ENCODE measurements around the gene ACKR2. TPM values are rescaled to one million over a fixed set of nuclear protein-coding genes. Genes with fewer than 3 reads are reported as not detected.
"Not testable (repeated sequence)": the region's sequence is repeated elsewhere in the genome, so short reads cannot be mapped to it uniquely, and the experiment has no call there.

Gene ACKR2
- polyA plus RNA-seq, 4 donors: 1.8 to 3.2 (median 3.1) TPM

DNA sequence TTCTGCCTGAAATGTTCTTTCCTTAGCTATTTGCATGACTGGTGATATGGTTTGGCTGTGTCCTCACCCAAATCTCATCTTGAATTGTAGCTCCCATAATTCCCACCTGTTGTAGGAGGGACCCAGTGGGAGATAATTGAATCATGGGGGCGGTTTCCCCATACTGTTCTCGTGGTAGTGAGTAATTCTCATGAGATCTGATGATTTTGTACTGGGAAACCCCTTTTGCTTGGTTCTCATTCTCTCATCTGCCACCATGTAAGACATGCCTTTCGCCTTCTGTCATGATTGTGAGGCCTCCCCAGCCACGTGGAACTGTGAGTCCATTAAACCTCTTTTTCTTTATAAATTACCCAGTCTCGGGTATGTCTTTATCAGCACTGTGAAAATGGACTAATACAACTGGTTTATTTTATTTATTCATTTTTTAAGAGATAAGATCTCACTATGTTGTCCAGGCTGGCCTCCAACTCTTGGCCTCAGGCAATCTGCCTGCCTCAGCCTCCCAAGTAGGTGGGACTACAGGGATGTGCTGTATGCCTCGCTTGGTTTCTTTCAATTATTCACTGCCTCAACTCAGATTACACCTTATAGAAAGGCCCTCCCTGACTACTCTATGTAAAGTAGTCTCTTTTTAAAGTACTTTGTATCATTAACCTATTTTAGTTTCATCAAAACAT lies 74.1 kb downstream of the ACKR2 start:
- not testable (repeated sequence) for DNase-seq (ENCODE audit: low read depth in 4 of 4, low spot score in 2 of 4)

GRCh38 chr3:42884324-42884723 lies 75.1 kb downstream of the ACKR2 start:
- DNase-seq (ENCODE audit: low read depth in 4 of 4, low spot score in 2 of 4): no peak

DNA sequence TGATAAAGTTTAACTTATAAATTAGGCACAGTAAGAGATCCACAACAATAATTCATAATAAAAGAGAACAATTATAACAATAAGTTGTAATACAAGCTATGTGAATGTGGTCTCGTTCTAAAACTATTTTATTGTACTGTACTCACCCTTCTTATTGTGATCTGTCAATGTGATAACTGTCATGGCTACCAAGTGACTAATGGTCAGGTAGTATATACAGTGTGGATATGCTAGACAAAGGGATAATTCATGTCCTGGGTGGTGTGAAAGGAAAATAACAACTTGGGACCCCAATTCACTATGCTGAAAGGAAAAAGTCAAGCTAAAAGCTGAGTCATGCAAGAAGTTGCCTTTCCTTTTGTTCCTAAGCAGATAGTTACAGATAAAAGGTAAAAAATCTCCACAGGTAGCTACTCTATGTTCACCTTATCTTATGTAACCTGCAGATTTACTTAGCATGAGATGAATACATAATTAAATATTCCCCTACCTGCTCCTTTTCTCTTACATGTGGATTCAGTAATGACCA lies 77.1 kb downstream of the ACKR2 start:
- no peak for DNase-seq (ENCODE audit: low read depth in 4 of 4, low spot score in 2 of 4)

GRCh38 chr3:42887084-42887483 lies 77.8 kb downstream of the ACKR2 start:
- no peak for DNase-seq (ENCODE audit: low read depth in 4 of 4, low spot score in 2 of 4)

DNA sequence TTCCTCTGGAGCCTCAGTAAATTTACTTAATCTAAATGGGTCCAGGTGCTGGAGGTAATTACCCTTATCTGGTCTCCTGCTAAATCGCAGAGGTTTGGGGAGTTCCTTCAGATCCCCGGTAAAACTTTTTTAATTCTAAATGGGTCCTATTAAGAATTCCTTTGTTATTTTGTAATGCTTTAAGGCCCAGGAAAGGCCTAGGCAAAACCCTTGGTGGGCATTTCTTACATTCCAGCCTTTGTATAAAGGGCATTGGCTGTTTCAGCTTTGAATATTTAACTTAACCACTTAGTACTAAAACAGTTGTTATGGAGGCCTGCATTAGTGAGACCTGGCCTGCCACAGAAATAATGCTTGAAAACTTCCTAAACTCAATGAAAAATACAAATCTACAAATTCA lies 81.8 kb downstream of the ACKR2 start:
- DNase-seq (ENCODE audit: low read depth in 4 of 4, low spot score in 2 of 4): no peak

GRCh38 chr3:42892169-42892568 lies 82.9 kb downstream of the ACKR2 start:
- DNase-seq (ENCODE audit: low read depth in 4 of 4, low spot score in 2 of 4): no peak

DNA sequence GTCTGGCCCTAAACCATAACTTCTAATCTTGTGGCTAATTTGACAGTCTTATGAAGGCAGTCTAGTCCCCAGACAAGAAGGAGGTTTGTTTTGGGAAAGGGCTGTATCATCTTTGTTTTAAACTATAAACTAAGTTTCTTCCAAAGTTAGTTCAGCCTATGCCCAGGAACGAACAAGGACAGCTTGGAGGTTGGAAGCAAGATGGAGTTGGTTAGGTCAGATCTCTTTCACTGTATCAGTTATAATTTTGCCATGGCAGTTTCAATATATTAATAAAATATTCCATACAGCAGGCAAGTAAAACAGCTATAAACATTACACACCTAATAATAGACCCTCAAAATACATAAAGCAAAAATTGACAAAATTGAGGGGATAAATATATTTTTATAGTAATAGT lies 83.6 kb downstream of the ACKR2 start:
- DNase-seq (ENCODE audit: low read depth in 4 of 4, low spot score in 2 of 4): no peak

- DNase-seq (ENCODE audit: low read depth in 4 of 4, low spot score in 2 of 4): no peak
Observed at GRCh38 chr3:42894698-42895579, 85.7 kb downstream of the ACKR2 start.

- DNase-seq (ENCODE audit: low read depth in 4 of 4, low spot score in 2 of 4): no peak
Observed at GRCh38 chr3:42895580-42895868, 86.3 kb downstream of the ACKR2 start.

- no peak for DNase-seq (ENCODE audit: low read depth in 4 of 4, low spot score in 2 of 4)
Observed at GRCh38 chr3:42898896-42899675, 89.8 kb downstream of the ACKR2 start.

DNA sequence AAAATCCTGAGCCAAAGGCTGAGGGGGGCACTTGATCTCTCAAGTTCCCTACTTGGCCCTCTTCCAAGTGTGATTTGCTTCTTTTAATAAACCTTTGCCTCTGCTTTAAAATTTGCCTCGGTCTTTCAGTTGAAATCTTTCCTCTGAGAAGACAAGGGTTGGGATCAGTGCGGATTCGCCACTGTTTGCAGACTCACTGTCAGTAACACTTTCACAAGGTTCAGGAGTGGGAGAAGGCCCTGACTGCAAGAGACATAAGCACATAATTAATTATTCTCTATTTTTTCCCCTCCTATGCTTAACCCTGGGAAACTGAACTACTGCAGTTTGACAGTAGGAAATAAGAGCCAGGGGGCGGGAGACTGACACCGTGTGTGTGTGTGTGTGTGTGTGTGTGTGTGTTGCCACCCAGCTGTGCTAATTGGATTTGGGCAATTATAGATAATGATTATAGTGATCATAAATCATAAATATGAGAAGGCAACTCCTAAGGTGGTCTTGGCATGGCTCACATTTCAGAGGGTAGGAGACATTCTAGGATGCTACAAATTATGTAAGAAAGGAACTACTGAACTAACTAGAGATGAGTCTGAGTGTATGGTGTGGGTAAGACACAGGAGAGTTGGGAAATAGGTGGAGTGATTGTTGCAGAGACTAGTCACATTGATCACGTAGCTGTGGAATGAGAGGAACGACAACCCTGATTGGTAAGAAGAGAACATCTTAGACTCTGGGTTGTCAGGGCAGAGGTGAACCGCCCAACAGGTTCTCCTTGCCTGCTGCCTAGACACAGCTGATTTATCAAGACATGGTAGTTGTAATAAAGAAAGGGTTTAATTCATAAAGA lies 91.2 kb downstream of the ACKR2 start:
- DNase-seq (ENCODE audit: low read depth in 4 of 4, low spot score in 2 of 4): no peak

DNA sequence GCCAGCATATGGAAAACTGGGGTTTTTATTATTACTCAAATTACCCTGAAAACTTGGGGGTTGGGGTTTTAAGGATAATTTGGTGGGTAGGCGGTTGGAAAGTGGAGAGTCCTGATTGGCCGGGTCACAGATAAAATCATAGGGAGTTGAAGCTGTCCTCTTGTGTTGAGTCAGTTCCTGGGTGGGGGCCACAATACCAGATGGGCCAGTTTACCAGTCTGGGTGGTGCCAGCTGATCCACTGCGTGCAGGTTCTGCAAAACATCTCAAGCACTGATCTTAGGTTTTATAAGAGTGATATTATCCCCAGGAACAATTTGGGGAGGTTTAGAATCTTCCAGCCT lies 91.8 kb downstream of the ACKR2 start:
- no peak for DNase-seq (ENCODE audit: low read depth in 4 of 4, low spot score in 2 of 4)

- no peak for DNase-seq (ENCODE audit: low read depth in 4 of 4, low spot score in 2 of 4)
Observed at GRCh38 chr3:42902257-42902656, 93.0 kb downstream of the ACKR2 start.

- no peak for DNase-seq (ENCODE audit: low read depth in 4 of 4, low spot score in 2 of 4)
Observed at GRCh38 chr3:42904076-42904475, 94.8 kb downstream of the ACKR2 start.

DNA sequence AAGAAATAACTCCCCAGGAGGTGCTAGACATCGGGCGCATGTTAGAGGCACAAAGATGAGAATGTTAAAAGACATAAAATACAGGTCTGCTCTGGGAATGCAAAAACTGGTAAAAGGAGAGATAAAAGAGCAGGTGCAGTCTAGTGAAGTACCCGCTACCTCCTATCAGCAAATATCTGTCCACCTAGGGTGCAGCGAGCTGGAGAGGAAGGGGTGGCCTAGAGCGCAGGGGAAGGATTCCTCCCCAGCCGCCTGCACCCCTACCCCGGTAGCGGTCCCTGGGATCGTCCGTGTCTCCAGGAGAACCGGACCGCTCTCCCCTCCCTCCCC lies 96.5 kb downstream of the ACKR2 start:
- peak in 2 of 4 donors; percentile 28 to 43 for DNase-seq (ENCODE audit: low read depth in 4 of 4, low spot score in 2 of 4)

DNA sequence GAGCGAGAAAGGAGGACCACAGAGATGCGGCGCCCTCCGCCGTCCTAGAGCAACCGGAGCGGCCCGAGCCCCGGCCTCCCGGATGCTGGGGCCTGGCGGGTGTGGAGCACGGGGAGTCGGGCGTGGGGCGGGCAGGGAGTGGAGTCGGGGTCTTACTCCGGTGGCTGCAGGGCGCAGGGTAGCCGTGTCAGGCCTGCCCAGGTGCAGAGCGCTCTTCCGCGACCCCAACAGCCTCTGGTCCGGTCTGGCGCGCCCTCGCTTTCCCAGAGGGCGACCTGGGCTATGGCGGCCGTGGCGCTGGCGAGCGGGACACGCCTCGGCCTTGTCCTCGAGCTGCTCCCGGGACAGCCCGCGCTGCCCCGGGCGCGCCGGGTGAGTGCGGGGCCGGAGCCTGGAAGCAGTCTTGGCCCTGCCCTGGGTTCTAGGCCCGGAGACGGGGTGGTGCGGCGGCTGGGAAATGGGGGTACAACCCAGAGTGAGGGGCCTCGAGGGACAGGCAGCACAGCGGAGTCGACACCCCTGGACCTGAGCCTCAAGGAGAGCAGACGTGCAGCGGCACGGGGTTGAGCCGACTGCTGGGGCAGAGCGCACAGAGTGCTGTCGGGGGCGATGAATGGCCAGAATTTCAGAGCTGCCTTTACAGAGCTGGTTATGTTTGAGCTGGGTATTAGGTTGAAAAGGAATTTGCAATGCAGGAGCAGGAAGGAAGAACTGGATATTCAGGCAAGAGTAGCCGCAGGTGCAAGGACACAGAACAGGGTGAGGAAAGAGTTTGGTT lies 97.0 kb downstream of the ACKR2 start, which contains the start of gene ZNF662:
TSS of gene ZNF662 (plus strand) at position 73 of the 778 bp plus-strand sequence. CDS start 1,973 bp downstream, outside the sequence.
- peak in 3 of 4 donors; percentile 15 to 61 (median 31) for DNase-seq (ENCODE audit: low read depth in 4 of 4, low spot score in 2 of 4)

DNA sequence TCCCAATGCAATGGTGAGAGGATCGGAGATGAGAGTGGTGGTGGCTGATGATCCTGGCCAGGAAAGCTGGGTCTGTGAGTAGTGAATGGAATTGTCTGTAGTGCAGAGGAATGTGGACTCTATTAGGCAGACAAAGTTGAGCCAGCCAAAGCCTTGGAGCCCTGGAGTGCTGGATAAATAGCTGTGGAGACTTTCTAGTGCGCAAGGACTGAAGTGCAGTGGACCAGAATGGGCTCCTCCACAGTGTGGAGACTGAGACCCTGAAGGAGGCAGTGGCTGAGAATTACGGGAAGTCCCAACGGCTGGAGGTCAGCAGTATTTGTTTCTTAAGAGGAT lies 97.6 kb downstream of the ACKR2 start:
- DNase-seq (ENCODE audit: low read depth in 4 of 4, low spot score in 2 of 4): no peak

DNA sequence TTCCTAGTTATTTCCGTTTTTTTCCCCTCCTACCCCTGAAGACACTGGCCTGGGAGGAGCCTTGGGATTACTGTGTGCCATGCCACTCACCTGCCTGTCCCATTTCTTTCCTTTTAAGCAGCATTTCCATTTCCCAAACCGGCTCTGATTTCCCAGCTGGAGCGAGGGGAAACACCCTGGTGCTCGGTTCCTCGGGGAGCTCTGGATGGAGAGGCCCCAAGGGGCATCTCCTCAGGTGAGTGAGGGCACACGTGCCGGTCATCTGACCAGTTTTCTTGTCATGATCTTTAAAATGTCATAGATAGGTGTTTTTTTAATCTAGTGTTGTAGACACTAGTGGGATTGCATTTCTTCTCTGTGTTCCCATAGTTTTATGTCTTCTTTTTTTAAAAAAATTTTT lies 99.4 kb downstream of the ACKR2 start:
- no peak for DNase-seq (ENCODE audit: low read depth in 4 of 4, low spot score in 2 of 4)

DNA sequence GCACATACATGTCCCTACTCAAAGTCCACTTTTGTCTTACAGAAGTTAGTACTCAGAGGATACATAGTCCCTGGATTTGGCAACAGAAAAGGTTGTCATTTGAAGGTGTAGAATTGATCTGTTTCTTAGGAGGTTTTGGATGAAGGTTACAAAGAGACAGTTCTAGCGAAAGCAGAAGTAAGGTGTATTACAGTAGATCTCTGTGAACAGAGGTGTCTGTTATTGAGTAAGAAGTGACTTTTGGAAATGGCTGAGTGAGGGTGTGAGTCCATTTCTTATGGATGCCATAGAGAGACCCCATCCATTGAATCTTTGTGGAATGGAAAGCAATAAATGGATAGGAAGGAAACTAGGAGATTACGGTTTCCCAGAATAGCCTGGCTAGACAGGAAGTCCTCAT lies 102.3 kb downstream of the ACKR2 start:
- no peak for DNase-seq (ENCODE audit: low read depth in 4 of 4, low spot score in 2 of 4)
